HG02870 (cell line): ENCODE data around the gene MICAL3.
"Not testable (repeated sequence)": the region's sequence is repeated elsewhere in the genome, so short reads cannot be mapped to it uniquely, and the experiment has no call there.

Source experiments
- ATAC-seq: cut with Tn5 transposase; IDR thresholded peaks from one replicate; pipeline ENCODE4 v1.9.1; 2021; ENCODE audit warnings: mild to moderate bottlenecking, moderate library complexity; ENCODE audit not compliant: unreplicated experiment

Gene MICAL3, protein sequence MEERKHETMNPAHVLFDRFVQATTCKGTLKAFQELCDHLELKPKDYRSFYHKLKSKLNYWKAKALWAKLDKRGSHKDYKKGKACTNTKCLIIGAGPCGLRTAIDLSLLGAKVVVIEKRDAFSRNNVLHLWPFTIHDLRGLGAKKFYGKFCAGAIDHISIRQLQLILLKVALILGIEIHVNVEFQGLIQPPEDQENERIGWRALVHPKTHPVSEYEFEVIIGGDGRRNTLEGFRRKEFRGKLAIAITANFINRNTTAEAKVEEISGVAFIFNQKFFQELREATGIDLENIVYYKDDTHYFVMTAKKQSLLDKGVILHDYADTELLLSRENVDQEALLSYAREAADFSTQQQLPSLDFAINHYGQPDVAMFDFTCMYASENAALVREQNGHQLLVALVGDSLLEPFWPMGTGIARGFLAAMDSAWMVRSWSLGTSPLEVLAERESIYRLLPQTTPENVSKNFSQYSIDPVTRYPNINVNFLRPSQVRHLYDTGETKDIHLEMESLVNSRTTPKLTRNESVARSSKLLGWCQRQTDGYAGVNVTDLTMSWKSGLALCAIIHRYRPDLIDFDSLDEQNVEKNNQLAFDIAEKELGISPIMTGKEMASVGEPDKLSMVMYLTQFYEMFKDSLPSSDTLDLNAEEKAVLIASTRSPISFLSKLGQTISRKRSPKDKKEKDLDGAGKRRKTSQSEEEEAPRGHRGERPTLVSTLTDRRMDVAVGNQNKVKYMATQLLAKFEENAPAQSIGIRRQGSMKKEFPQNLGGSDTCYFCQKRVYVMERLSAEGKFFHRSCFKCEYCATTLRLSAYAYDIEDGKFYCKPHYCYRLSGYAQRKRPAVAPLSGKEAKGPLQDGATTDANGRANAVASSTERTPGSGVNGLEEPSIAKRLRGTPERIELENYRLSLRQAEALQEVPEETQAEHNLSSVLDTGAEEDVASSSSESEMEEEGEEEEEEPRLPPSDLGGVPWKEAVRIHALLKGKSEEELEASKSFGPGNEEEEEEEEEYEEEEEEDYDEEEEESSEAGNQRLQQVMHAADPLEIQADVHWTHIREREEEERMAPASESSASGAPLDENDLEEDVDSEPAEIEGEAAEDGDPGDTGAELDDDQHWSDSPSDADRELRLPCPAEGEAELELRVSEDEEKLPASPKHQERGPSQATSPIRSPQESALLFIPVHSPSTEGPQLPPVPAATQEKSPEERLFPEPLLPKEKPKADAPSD (N-terminal part only)

DNA sequence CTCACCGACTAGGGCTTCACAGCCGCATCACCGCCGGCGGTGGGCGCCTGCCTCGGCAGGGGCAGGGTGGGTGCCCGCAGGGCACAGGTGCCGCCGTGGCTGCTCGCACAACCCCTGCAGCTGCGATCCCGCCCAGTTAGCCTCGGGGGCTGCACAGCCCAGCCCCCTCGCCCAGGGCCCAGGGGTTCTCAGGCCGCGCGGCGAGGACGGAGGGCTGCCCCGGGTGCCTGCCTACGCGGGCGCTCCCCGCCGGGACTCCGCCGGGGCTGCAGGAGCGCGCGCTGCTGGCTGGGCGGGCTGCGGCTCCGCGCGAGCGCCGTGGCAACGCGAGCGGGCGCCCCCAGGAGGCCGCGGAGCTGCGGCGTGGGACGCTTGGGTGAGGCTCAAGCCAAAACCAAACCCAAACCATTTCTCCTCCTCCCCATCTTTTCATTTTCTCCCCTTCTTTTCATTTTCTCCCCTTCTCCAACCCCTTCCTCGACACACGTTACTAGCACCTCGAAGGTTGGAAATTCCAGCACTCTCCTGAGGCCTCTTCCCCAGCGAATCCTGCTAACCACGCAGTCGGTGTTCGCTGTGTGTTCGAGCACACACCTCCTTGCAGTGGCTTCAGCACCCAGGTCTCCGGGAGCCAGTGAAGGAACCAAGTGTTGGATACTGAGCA is at the start of gene MICAL3:
Gene MICAL3 (minus strand): TSS at position 286 of the 664 bp plus-strand sequence. CDS start 117,749 bp downstream, outside the sequence.
- peak; percentile 54 for ATAC-seq

DNA sequence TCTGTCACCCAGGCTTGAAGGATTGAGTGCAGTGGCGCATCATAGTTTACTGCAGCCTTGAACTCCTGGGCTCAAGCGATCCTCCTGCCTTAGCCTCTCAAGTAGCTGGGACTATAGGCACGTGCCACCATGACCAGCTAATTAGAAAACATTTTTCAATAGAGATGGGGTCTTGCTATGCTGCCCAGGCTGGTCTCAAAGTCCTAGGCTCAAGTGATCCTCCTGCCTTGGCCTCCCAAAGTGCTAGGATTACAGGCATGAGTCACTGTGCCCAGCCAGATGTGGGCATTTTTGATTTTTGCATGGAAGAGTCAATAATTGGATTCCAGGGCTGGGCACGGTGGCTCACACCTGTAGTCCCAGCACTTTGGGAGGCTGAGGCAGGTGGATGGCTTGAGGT is 49.6 kb upstream of the MICAL3 start:
- not testable (repeated sequence) for ATAC-seq

DNA sequence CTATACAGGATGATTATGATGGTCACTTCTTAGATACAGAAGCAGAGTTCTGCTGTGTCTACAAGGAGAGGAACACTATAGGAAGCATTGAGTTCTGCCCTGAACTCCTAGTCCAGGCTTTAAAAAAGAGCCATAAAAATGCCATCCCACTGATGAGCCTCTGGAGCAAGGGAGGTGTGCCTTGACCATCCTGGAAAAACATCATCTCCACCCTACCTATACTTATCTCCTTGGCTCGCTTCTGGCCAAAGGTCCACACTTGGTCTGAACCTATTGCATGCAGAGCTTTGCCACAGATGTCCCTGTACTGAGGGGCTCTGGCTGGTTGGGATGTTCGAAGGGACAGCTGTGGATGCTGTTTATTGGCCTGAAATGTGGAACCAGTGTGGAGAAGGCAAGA is 49.1 kb upstream of the MICAL3 start:
- ATAC-seq: no peak

DNA sequence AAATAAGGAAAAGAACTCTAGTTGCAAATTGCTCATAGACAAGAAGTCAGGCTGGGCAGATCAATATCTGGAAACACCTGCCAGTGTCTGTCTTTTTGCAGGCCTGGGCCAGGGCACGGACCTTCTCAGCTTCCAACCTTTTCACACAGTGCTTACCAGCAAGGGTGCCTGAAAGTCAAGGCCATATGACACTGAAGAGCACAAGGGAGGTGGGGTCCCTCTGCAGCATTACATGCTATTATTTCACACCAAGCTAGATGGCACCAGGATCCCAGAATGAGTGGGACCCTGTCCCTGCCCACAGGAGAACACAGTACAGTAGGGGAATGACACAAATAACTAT is 47.6 kb upstream of the MICAL3 start:
- ATAC-seq: no peak

DNA sequence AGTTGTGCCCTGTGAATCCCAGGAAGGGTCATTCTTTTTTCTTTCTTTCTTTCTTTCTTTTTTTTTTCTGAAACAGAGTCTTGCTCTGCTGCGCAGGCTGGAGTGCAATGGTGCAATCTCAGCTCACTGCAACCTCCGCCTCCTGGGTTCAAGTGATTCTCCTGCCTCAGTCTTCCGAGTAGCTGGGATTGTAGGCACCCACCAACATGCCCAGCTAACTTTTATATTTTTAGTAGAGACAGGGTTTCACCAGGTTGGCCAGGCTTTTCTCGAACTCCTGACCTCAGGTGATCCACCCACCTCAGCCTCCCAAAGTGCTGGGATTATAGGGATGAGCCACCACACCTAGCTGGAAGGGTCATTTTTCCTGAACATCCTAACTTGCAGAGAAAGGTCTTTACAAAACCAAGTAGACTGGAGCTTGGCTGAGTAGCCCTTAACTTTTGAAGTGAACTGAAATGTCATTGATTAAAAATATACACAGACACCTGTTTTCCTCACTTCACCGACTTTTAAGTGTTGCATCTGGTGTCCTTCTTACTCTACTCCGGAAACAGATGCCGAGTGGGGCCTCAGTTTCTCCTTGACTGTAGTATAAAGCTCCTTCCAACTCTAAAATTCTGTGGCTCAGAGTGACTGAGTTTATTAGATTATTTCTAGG is 47.1 kb upstream of the MICAL3 start:
- ATAC-seq: not testable (repeated sequence)

DNA sequence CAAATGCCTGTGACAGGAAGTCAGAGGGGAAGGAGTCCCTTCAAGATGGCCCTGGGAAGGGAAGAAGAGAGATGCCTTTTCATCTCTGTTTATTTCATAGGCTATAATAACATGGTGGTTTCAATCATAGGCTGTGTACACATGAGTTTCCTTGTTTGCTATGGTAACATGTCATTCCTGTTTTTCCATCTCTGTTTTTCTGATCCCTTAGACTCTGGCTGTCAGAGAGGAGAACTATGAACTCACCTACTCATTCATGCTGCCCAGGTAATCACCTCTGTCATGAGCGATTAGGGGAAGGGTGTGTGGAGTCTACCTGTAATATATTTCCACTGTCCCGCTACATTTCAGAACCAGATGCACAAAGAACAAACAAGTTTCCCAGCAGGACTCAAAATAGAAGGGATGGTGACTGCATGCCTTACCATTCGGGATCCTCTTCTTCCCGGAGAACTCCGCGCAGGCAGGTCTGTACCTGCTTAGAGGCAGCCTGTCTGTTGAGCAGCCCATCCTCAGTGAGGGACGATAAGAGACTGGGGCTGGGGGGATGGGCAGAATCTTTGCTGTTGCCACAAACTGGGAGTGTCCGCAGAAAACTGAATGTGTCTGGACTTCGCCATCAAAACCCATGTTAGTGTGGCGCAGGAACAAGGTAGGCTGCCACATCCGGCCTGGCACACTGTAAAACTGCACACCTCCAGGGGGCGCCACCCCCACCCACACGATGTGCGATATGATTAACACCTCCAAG is 46.4 kb upstream of the MICAL3 start:
- no peak for ATAC-seq

DNA sequence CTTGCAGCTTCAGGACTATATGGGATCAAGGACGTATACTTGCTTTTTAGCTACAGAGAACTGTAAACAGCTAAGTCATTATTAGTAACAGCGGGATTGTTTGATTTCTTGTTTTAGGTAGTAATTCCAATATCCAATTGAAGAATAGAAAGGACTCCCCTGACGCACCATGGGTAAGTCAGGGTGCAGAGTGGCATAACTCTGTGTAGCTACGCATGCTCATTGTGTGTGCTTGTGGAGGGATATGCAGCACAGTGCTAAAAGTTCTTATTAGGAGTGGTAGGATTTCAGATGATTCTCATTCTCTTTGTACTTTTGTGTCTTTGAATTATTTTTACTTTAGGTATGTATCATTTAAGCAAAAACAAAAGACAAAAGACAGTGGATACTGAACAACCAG is 45.7 kb upstream of the MICAL3 start:
- no peak for ATAC-seq

DNA sequence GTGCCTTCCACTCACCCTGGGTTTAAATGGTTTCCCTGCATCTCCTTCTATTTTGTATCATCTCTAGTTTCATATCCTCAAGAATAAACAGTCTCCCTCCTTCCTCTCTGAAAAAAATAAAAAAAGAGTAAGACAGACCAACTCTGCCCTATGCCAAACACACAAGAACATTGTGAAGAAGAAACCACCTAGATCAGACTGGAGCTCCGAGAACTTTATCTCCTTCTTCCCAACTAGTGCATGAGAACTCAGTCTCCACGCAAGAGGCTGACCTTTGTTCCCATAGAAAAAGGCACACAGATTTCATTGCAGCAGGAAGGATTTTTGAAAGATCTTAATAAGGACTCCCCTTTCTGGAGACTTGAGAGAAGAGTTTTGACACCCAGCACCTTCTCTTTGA is 44.7 kb upstream of the MICAL3 start:
- ATAC-seq: no peak

DNA sequence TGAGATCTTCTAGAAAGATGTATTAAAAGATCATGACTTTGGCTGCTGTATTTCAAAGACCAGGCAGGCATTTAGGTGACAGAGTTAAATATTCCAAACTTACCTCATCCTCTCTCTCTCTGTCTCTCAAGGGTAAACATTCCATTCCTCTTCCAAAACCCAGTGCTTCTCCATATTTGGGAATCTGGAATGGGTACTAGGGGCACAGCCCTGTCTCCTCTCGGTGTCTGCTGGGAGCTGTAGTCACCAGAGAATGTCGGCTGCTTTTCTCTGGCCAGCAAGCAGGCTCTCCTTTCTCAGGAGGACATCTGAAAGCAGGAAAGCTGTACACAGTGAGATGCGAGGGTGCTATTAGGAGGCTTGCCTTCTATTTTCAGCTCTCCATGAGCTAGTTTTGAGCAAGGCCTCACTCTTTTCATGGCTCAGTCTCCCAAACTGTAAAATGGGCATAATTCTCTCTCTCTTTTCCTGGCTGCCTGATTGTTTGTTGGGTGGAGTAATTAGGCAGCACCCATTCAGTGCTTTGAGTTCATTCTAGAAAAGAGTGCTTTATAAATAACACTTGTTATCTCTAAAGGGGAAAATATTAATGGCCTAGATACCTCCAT is 44.1 kb upstream of the MICAL3 start:
- ATAC-seq: no peak

DNA sequence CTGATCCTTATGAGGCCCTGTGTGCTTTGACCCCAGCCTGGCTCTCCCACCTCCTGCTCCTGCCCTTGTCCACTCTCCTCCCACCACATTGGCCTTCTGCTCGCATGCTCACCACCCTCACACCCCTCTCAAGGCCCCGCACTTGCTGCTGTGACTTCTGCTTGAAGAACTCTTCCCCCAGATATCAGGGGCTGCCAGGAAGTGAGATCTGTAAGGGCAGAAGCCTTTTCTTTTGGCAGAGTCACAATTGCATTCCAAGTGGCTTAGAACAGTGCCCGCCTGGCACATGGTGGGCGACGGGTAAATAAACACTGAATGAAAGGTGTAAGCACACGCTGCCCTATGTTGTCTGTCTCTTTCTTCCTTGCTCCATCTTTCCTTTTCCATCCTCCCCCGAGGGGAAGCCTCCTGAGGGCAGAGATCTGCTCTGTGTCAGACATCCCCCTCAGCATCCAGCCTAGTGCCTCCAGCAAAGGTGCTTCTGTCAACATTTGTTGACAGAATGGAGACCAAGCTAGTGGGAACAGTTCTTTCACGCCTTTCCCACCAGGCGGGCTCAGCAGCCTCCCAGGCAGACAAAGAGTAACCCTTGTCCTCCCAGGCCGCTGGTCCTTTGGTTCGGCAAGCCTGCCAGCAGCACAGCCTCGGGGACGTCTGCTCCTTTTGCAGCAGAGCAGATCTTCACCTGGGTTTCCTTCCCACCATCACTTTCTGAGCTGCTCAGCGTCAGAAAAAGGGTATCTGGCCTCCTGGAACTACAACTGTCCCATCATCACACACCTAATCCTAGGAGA is 43.4 kb upstream of the MICAL3 start:
- ATAC-seq: no peak

DNA sequence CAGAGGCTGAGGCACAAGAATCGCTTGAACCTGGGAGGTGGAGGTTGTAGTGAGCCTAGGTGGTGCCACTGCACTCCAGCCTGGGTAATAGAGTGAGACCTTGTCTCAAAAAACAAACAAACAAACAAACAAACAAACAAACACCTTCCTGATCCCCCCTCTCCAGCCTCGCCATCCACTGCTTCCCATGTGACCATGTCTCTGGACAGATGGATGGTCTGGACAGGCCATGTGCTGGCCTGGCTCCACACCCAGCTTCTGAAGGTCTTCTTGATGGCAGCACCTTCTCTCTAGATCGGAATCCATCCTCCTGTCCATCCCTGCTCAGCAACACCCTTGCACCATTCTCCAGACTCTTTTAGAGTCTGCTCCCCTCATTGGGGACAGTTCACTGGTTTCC is 42.8 kb upstream of the MICAL3 start:
- ATAC-seq: no peak

DNA sequence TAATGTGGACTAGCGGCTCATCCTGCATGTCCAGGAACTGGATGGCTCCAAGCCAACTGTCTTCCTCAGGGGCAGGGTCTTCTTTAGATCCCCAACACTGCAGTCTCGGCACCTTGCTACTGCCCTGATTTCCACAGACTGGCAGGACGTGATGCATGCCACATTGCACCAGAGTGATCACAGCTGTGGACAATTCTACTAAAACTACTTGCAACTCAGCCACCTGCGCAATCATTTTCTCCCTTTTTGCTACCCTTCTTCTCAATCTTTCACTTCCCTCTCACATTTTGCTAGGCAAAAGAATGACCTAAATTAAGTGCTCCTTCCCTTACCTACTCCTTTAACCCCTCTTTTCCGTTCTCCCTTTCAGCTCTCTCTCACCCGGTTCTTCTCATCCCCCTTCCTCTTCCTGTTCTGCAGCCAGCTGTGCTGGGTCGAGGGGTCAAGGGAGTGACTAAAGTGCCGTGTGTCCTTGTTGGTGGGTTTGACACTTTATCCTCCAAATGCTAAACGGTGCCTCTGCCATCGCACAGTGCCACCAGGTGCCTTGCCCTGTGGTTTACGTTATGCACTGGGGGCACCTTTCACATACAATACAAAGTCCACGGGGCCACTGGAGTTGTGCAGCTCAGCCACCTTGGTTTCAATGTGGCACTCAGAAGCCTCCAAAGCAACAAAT is 42.0 kb upstream of the MICAL3 start:
- ATAC-seq: no peak

DNA sequence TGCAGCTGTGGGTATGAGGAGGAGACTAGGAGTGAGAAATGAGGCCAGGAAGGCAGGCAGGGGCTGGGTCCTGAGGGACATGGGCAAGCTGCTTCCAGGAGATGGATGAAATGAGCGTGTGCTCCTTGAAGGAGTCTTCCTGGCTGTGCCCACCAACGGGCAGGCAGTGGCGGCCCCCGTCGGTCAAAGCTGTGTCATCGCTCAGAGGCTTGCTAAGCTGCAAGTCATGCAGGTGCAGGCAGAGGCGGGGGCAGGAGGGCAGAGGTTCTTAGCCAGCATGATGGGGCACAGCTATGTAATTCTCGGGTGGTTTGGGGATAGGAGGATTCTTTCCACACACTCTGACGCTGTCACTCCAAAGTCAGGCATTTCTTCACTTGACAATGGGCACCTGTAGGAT is 40.9 kb upstream of the MICAL3 start:
- no peak for ATAC-seq

DNA sequence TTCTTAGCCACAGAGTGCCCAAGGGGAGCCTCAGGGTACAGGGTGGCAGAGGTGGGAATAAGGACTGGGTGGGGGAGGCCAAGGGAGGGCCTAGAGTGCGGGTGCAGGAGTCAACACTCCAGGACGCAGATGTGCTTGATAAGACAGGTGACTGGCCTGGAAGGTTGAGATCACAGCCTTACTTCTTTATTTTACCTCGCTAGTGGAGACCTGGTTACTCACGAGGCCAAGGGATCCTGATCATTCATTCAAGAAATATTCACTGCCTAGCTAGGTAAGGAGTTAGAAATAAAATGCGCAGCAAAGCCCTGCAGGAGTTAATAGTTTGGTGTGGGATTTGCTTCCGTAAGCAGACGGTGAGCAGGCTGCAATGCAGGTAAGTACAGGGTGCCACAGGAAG is 40.3 kb upstream of the MICAL3 start:
- ATAC-seq: no peak

DNA sequence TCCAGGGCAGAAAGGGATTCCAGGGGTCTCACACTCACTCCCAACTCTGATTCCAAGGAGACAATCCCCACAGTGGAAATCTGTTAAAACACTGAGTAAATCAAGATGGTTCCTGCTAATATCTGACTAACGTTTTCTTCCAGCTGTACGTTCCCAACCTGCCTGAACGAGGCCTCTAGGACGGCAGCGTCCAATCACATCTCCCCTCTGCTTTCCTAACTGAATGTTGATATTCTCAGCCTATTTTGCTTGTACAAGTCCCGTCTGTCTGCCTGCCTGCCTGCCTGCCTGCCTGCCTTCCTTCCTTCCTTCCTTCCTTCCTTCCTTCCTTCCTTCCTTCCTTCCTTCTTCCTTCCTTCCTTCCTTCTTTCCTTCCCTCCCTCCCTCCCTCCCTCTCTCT is 39.4 kb upstream of the MICAL3 start:
- ATAC-seq: not testable (repeated sequence)

DNA sequence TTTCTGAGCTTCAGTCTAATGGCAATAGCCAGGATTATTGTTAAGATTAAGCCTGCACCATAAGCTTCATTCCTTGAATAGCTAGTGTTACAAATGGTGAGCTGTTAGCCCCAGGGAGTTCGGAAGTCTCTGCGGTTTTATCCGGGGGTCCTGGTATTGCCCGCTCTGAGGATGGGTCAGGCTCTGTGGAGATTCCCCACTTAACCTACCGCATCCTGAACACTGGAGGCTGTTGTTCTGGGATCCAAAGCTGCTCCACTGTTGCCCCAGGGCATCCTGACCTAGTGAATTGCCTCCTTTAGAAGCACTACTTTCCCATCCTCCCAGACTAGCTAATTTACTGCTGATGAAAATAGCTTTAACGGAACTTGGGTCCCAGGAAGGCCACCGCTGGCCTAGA is 38.9 kb upstream of the MICAL3 start:
- ATAC-seq: no peak

DNA sequence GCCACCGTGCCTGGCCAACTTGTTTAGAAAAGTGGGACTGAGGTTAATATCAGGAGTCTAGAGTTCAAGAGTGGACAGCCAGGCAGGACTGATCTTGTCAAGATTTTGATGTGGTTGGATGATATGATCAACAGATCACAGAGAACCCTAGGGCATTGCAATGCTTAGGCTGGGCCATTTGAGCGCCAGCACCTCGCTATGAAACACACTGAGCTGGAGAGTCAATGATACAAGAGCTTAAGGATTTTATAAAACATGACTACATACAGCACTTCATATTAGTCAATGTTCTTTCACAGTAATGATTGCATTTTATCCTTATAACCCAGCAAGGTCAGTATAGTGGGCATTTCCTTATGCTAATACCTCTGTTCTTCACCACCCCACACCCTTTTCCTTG is 38.1 kb upstream of the MICAL3 start:
- ATAC-seq: no peak
